Islet of Langerhans (tissue), 1 donor: ENCODE data around the gene EEF2.

Source experiments
- FAIRE-seq: peaks from one replicate; lab custom pipeline; 2011; peaks lifted over from hg19 to GRCh38; lab: Jason Lieb, UNC

The EEF2 gene

GRCh38 chr19:3984908-3985642 is at the start of gene EEF2:
Gene EEF2, minus strand, starts transcription at chr19:3985463. Its CDS starts 83 bp downstream, at chr19:3985380.
- no peak for FAIRE-seq

GRCh38 chr19:4034048-4035017 is 49.1 kb upstream of the EEF2 start:
- no peak for FAIRE-seq

- FAIRE-seq: no peak
Measured at GRCh38 chr19:4033028-4033956, 48.0 kb upstream of the EEF2 start.

- FAIRE-seq: no peak
Measured at GRCh38 chr19:4032436-4032835, 47.2 kb upstream of the EEF2 start.

GRCh38 chr19:4031420-4031819 is 46.2 kb upstream of the EEF2 start:
- FAIRE-seq: no peak

GRCh38 chr19:4030981-4031380 is 45.7 kb upstream of the EEF2 start:
- FAIRE-seq: no peak

- FAIRE-seq: no peak
Measured at GRCh38 chr19:4030552-4030951, 45.3 kb upstream of the EEF2 start.

- FAIRE-seq: no peak
Measured at GRCh38 chr19:4029247-4029614, 44.0 kb upstream of the EEF2 start.

GRCh38 chr19:4028334-4029246 is 43.3 kb upstream of the EEF2 start:
- no peak for FAIRE-seq

GRCh38 chr19:4027146-4027545 is 41.9 kb upstream of the EEF2 start:
- no peak for FAIRE-seq

GRCh38 chr19:4025317-4025716 is 40.1 kb upstream of the EEF2 start:
- no peak for FAIRE-seq

GRCh38 chr19:4023600-4024398 is 38.5 kb upstream of the EEF2 start:
- FAIRE-seq: no peak

- no peak for FAIRE-seq
Measured at GRCh38 chr19:4019578-4019977, 34.3 kb upstream of the EEF2 start.

GRCh38 chr19:4018775-4019504 is 33.7 kb upstream of the EEF2 start:
- FAIRE-seq: no peak

- FAIRE-seq: no peak
Measured at GRCh38 chr19:4018140-4018613, 32.9 kb upstream of the EEF2 start.

- FAIRE-seq: no peak
Measured at GRCh38 chr19:4016903-4017638, 31.8 kb upstream of the EEF2 start.

- no peak for FAIRE-seq
Measured at GRCh38 chr19:4016486-4016885, 31.2 kb upstream of the EEF2 start.

- no peak for FAIRE-seq
Measured at GRCh38 chr19:4015705-4016402, 30.6 kb upstream of the EEF2 start.
